PC-3 (cell line): ENCODE measurements around the gene ARL10. TPM values are rescaled to one million over a fixed set of nuclear protein-coding genes. Genes with fewer than 3 reads are reported as not detected.

Source experiments
- ATAC-seq: fragments of 200-7000 bp; cut with Tn5 transposase; 2 replicates; pipeline ENCODE4 v1.9.1; 2020; ENCODE audit warnings: mild to moderate bottlenecking, moderate library complexity
- BruUV-seq: library from RNA; stranded (reverse); fragments of 400-500 nt; replicated peaks from 2 replicates; lab custom pipeline; 2021; lab: Mats Ljungman, UMichigan
- CTCF ChIA-PET: fragments of 300-600 bp; sonication (Branson Sonifier 250); formaldehyde crosslinking; loops from one replicate; lab custom pipeline; 2022; ENCODE audit warnings: antibody characterized with exemption; lab: Charles Lee
- POLR2A ChIA-PET: fragments of 300-600 bp; sonication (Branson Sonifier 250); formaldehyde crosslinking; loops from one replicate; lab custom pipeline; 2022; ENCODE audit warnings: antibody characterized with exemption; ENCODE audit not compliant: unreplicated experiment; lab: Charles Lee
- DNase-seq: peaks from one replicate; pipeline ENCODE4 v3.0.0-alpha.2; 2015
- H2AFZ ChIP-seq: fragments of 300-600 bp; sonication (generic); 2 replicates; pipeline ENCODE4 v1.6.0; 2016; ENCODE audit warnings: antibody characterized with exemption, low read length
- H3F3A ChIP-seq: fragments of 300-600 bp; sonication (generic); one replicate; pipeline ENCODE4 v1.6.0; 2017; ENCODE audit warnings: antibody characterized with exemption, low read length, control low read depth, mild to moderate bottlenecking; ENCODE audit not compliant: unreplicated experiment
- H3K27ac ChIP-seq: fragments of 300-600 bp; sonication (generic); 2 replicates; pipeline ENCODE4 v1.5.1; 2016; ENCODE audit warnings: mild to moderate bottlenecking, low read length
- H3K27me3 ChIP-seq: fragments of 300-600 bp; sonication (generic); 2 replicates; pipeline ENCODE4 v1.6.1; 2016; ENCODE audit warnings: low read length, mixed read lengths
- H3K36me3 ChIP-seq: fragments of 300-600 bp; sonication (generic); 2 replicates; pipeline ENCODE4 v1.6.1; 2016; ENCODE audit warnings: low read depth, mixed run types, low read length, mixed read lengths
- H3K4me1 ChIP-seq: fragments of 300-600 bp; sonication (generic); 2 replicates; pipeline ENCODE4 v1.5.1; 2016; ENCODE audit warnings: low read length; ENCODE audit not compliant: insufficient read depth
- H3K4me2 ChIP-seq: fragments of 300-600 bp; sonication (generic); 2 replicates; pipeline ENCODE4 v1.6.0; 2016; ENCODE audit warnings: low read length
- H3K4me3 ChIP-seq: fragments of 300-600 bp; sonication (generic); 2 replicates; pipeline ENCODE4 v1.5.1; 2016; ENCODE audit warnings: mild to moderate bottlenecking, low read length, mixed read lengths
- H3K79me2 ChIP-seq: fragments of 300-600 bp; sonication (generic); 2 replicates; pipeline ENCODE4 v1.6.1; 2017; ENCODE audit warnings: low read length, mixed read lengths
- H3K9ac ChIP-seq: fragments of 300-600 bp; sonication (generic); 2 replicates; pipeline ENCODE4 v1.6.0; 2016; ENCODE audit warnings: mild to moderate bottlenecking, low read length
- H3K9me2 ChIP-seq: fragments of 300-600 bp; sonication (generic); replicated peaks from 2 replicates; pipeline ENCODE4 v1.6.1; 2016; ENCODE audit warnings: mixed run types, low read length, mixed read lengths
- H3K9me3 ChIP-seq: fragments of 300-600 bp; sonication (generic); 2 replicates; pipeline ENCODE4 v1.6.1; 2016; ENCODE audit warnings: low read length, mixed read lengths
- H4K20me1 ChIP-seq: fragments of 300-600 bp; sonication (generic); 2 replicates; pipeline ENCODE4 v1.6.1; 2016; ENCODE audit warnings: low read length, mixed read lengths
- EZH2 ChIP-seq: fragments of 300-600 bp; sonication (generic); IDR thresholded peaks from one replicate; pipeline ENCODE4 v1.6.1; 2017; ENCODE audit warnings: antibody characterized with exemption, mild to moderate bottlenecking, low read length; ENCODE audit not compliant: unreplicated experiment
- EZH2phosphoT487 ChIP-seq: fragments of 300-600 bp; sonication (generic); IDR thresholded peaks from 2 replicates; pipeline ENCODE4 v1.6.1; 2018; ENCODE audit warnings: mild to moderate bottlenecking, antibody characterized with exemption, low read length, borderline replicate concordance
- intact Hi-C: fragments of 100-400 bp; cut with micrococcal nuclease; formaldehyde crosslinking; loops from 2 replicates; pipeline ENCODE4 v1.9.0; 2023
- total RNA-seq: library from RNA; depleted of rRNA; stranded (reverse); fragments of >200 nt; gene quantifications from 2 replicates; pipeline ENCODE4 v1.2.3, GENCODE V29; 2014
- TF ChIP-seq, protein P1 (sequence below): fragments of 300-600 bp; sonication (generic); conservative IDR thresholded peaks from 2 replicates; pipeline ENCODE4 v1.5.1; 2017; ENCODE audit warnings: antibody characterized with exemption, low read depth, mild to moderate bottlenecking, low read length

The ARL10 gene
- total RNA-seq, 1 experiment from 2014 or later, result 0.15 TPM

DNA sequence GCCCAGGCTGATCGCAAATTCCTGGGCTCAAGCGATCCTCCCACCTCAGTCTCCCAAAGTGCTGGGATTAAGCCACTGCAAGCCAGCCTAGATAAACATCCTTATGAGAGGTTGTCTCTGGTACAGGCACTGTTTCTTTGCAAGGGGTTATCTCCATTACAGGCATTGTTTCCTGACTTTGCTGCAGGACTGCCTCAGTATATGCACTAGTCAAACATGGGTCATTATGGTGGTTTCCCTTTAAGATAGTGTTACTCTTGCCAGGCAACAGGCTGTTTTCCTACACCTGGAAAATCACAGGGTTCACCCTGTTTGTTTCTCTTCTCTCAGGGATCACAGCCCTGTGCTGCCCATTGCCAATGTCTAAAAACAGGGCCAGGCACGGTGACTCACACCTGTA is 58.9 kb downstream of the ARL10 start:
- no peaks in the 10 kb centered on the region for H4K20me1 ChIP-seq
- peaks cover 5% of the 10 kb centered on the region for H3K4me1 ChIP-seq
- no peak overlapping the region for H3K4me3 ChIP-seq
- H3K9me3 ChIP-seq, result peaks cover 5% of the 10 kb centered on the region; the same call in 1 of the 2 replicates
- no peaks in the 10 kb centered on the region for H3K9me2 ChIP-seq
- H3K4me2 ChIP-seq, result no peak overlapping the region
- TF ChIP-seq EZH2phosphoT487, result no peak
- no peak for TF ChIP-seq EZH2
- TF ChIP-seq, protein P1, sequence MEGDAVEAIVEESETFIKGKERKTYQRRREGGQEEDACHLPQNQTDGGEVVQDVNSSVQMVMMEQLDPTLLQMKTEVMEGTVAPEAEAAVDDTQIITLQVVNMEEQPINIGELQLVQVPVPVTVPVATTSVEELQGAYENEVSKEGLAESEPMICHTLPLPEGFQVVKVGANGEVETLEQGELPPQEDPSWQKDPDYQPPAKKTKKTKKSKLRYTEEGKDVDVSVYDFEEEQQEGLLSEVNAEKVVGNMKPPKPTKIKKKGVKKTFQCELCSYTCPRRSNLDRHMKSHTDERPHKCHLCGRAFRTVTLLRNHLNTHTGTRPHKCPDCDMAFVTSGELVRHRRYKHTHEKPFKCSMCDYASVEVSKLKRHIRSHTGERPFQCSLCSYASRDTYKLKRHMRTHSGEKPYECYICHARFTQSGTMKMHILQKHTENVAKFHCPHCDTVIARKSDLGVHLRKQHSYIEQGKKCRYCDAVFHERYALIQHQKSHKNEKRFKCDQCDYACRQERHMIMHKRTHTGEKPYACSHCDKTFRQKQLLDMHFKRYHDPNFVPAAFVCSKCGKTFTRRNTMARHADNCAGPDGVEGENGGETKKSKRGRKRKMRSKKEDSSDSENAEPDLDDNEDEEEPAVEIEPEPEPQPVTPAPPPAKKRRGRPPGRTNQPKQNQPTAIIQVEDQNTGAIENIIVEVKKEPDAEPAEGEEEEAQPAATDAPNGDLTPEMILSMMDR, result no peak
- DNase-seq (no peak), ATAC-seq (peak; percentile 22; the same call in 1 of the 2 replicates)
- no peak overlapping the region for H2AFZ ChIP-seq
- H3K27ac ChIP-seq, result no peak overlapping the region
- no peaks in the 10 kb centered on the region for H3K36me3 ChIP-seq
- no TSS peak for BruUV-seq
- H3F3A ChIP-seq, result no peaks in the 10 kb centered on the region
- H3K9ac ChIP-seq, result no peak overlapping the region
- CTCF ChIA-PET, result no interaction called here
- no peaks in the 10 kb centered on the region for H3K79me2 ChIP-seq
- intact Hi-C loops, result no loop called here
- POLR2A ChIA-PET, result no interaction called here
- no peaks in the 10 kb centered on the region for H3K27me3 ChIP-seq

DNA sequence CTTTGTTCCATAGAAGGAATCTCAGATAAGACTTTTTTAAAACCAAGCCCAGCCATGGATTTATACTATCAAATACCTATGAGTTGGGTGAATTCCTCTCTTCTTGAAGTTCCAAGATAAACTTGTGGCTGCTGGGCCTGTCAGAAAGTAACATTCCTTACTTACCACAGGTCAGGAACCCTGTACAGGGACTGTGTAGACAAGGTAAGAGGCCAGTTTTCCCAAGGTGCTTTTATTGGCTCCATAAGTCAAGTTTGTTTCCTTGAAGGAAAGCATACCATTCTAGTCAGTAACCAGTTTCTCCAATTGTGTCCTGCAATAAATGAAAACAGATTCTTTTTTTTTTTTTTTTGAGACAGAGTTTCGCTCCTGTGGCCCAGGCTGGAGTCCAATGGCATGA is 59.9 kb downstream of the ARL10 start:
- Histone ChIP-seq H3K79me2 (no peaks in the 10 kb centered on the region), H4K20me1 (no peaks in the 10 kb centered on the region), H3K4me2 (no peak overlapping the region), H3K9ac (no peak overlapping the region), H3K27me3 (no peaks in the 10 kb centered on the region), H3K36me3 (no peaks in the 10 kb centered on the region), H3K9me2 (no peaks in the 10 kb centered on the region), H3K27ac (no peak overlapping the region), H3K4me1 (peaks cover 5% of the 10 kb centered on the region), H3K9me3 (peaks cover 5% of the 10 kb centered on the region; the same call in 1 of the 2 replicates), H3F3A (no peaks in the 10 kb centered on the region), H2AFZ (no peak overlapping the region), H3K4me3 (no peak overlapping the region)
- peak; percentile 57 for DNase-seq
- ChIA-PET POLR2A (no interaction called here), CTCF (no interaction called here)
- TF ChIP-seq EZH2, result no peak
- no peak for TF ChIP-seq EZH2phosphoT487
- TF ChIP-seq, protein P1, result no peak
- ATAC-seq, result peak; percentile 45; the same call in 1 of the 2 replicates
- no TSS peak for BruUV-seq
- intact Hi-C loops, result no loop called here

DNA sequence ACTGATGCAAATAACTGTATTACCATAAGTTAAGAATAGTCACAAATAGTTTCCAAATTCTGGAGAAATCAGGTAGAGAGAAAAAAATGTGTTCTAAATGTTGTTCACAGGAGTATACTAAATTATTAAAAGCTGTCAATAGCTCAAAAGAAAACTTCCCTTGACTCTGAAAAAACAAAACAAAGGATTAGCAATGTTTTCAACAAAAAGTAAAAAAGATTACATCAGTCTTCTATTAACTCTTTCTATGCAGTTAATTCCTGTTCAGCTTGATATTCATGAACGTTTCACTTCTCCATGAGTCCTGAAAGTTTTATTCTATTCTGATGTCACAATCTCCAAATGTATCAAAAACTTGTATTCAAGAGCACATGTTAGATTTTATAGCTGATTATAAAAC is 60.5 kb downstream of the ARL10 start:
- DNase-seq (no peak), ATAC-seq (no peak)
- no TSS peak for BruUV-seq
- Histone ChIP-seq H3K4me1 (peaks cover 5% of the 10 kb centered on the region), H3K9me2 (no peaks in the 10 kb centered on the region), H3K9ac (no peak overlapping the region), H3K27ac (no peak overlapping the region), H3K4me2 (no peak overlapping the region), H2AFZ (no peak overlapping the region), H3K4me3 (no peak overlapping the region), H4K20me1 (no peaks in the 10 kb centered on the region), H3K36me3 (no peaks in the 10 kb centered on the region), H3F3A (no peaks in the 10 kb centered on the region), H3K27me3 (no peaks in the 10 kb centered on the region), H3K9me3 (peaks cover 5% of the 10 kb centered on the region; the same call in 1 of the 2 replicates), H3K79me2 (no peaks in the 10 kb centered on the region)
- intact Hi-C loops, result no loop called here
- ChIA-PET POLR2A (no interaction called here), CTCF (no interaction called here)
- TF ChIP-seq, protein P1, result no peak
- TF ChIP-seq EZH2phosphoT487 (no peak), EZH2 (no peak)
